ENCODE data around the gene JPH2.

GRCh38 chr20:44166008-44166407, 21.0 kb downstream of the JPH2 start:
- no peak for TF ChIP-seq POLR2A (IDR thresholded peaks at IDR 0.05)
- TF ChIP-seq CTCF (IDR thresholded peaks at IDR 0.05), result no peak
